Stomach (tissue), 9 donors: Measurements from ENCODE around the gene COQ10A. TPM values are rescaled to one million over a fixed set of nuclear protein-coding genes. Genes with fewer than 3 reads are reported as not detected.
A peak's percentile ranks its signal among the peaks of the same experiment; 100 is the strongest.

Experiments used
- DNase-seq, 2 donors: peaks; one replicate each; pipeline versions ENCODE4 v3.0.0 to v3.0.0-alpha.2; 2013 to 2019
- H3K27ac ChIP-seq, 5 donors: fragments of 200-600 bp in 4 of 5; sonication (generic) in 4 of 5; one replicate each; pipeline ENCODE4 v1.5.1; 2013 to 2019; ENCODE audit warnings: mild to moderate bottlenecking in 1 of 5, moderate library complexity in 1 of 5
- H3K27me3 ChIP-seq, 3 donors: fragments of 200-600 bp; sonication (generic); one replicate each; pipeline ENCODE4 v1.5.1; 2017 to 2019; ENCODE audit warnings: mixed run types in 1 of 3
- H3K36me3 ChIP-seq, 4 donors: fragments of 200-600 bp; sonication (generic); 1 replicate in 3 of 4; 2 replicates in 1 of 4; pipeline ENCODE4 v1.5.1; 2016 to 2019
- H3K4me1 ChIP-seq, 4 donors: fragments of 200-600 bp; sonication (generic); one replicate each; pipeline ENCODE4 v1.5.1; 2016 to 2019
- H3K4me3 ChIP-seq, 4 donors: fragments of 200-600 bp; sonication (generic) in 3 of 4; one replicate each; pipeline ENCODE4 v1.5.1; 2016 to 2019; ENCODE audit warnings: mild to moderate bottlenecking in 1 of 4
- H3K9me3 ChIP-seq, 4 donors: fragments of 200-600 bp; sonication (generic); one replicate each; pipeline ENCODE4 v1.5.1; 2016 to 2019
- EP300 ChIP-seq: sonication (generic); formaldehyde crosslinking; IDR thresholded peaks from one replicate; pipeline ENCODE4 v1.6.1; 2017; ENCODE audit warnings: antibody characterized with exemption
- POLR2A ChIP-seq, 4 donors: fragments of 450-650 bp; IDR thresholded peaks; one replicate each; pipeline ENCODE4 v1.6.1; 2016; ENCODE audit warnings: antibody characterized with exemption in 4 of 4, control low read depth in 2 of 4, mild to moderate bottlenecking in 1 of 4, moderate library complexity in 1 of 4
- POLR2AphosphoS5 ChIP-seq, 3 donors: sonication (generic); formaldehyde crosslinking; IDR thresholded peaks; one replicate each; pipeline ENCODE4 v1.6.1; 2016; ENCODE audit warnings: antibody characterized with exemption in 3 of 3
- WGBS, 5 donors: extraction: QIAGEN DNeasy Blood & Tissue Kit in 3 of 5; methylation state at CpG; one replicate each; pipeline versions ENCODE4 v1.1.5 to v1.1.7; 2013 to 2018; 5-methylcytosine and 5-hydroxymethylcytosine counted together
- intact Hi-C: fragments of 100-400 bp; cut with DNase I; formaldehyde crosslinking; loops from one replicate; pipeline ENCODE4 v1.15.1; 2023; ENCODE audit warnings: low total_unique reads
- polyA plus RNA-seq, 3 donors: library from polyadenylated mRNA; stranded (reverse); fragments of 200-250 nt; gene quantifications; one replicate each; pipeline ENCODE4 v1.2.3, GENCODE V29; 2013
- total RNA-seq, 5 donors: library from RNA; depleted of rRNA; stranded (reverse); fragments of >200 nt; gene quantifications; one replicate each; pipeline versions ENCODE4 v1.1.0 to v1.2.3, GENCODE V29; 2014 to 2016
- TF ChIP-seq, protein P1 (sequence below), 7 experiments: fragments of 450-650 bp in 4 of 7; fragments of 200-600 bp in 3 of 7; sonication (generic) in 3 of 7; IDR thresholded peaks; one replicate each; pipeline ENCODE4 v1.5.1; 2016 to 2019; ENCODE audit warnings: antibody characterized with exemption in 7 of 7, control low read depth in 2 of 7, mild to moderate bottlenecking in 1 of 7
- donor health status: healthy with polysubstance abuse.
- donor health status: Bipolar disorder and iron deficiency.
- donor health status: healthy.

Gene COQ10A
- total and polyA plus RNA-seq, 8 donors = 4.4 to 86.4 (median 9.0) TPM

DNA sequence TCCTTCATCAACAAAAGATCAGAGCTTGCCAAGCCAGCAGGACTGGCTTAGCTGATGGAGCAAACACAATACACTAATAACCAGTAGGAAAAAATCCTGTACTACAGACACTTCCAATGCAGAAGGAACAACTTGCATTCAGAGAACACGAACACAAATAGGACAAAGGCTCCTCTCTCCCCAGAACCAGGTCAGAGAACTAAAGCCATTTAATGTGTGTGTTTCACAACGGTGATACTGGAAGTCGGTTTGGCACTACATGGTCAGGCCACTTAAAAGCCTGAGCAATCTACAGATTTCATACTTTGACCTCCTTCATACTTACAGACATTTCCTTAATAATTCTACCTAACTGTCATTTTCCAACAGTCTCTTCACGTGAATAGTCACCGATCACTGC lies 27.1 kb downstream of the COQ10A start:
- H3K27ac ChIP-seq = no peak overlapping the region
- 60 to 83% (median 65%) methylated on average over 5 of the region's 5 CpGs for WGBS, 5 donors
- intact Hi-C loops = no loop called here
- H3K4me1 ChIP-seq = peaks cover 22 to 83% (median 54%) of the 10 kb centered on the region in 4 donors
- H3K27me3 ChIP-seq = no peaks in the 10 kb centered on the region
- H3K9me3 ChIP-seq = no peaks in the 10 kb centered on the region
- H3K4me3 ChIP-seq = no peak overlapping the region
- no peak for DNase-seq
- TF ChIP-seq POLR2AphosphoS5 (IDR thresholded peaks at IDR 0.05) (no peak), POLR2A (IDR thresholded peaks at IDR 0.05) (no peak), EP300 (no peak)
- TF ChIP-seq, protein P1, sequence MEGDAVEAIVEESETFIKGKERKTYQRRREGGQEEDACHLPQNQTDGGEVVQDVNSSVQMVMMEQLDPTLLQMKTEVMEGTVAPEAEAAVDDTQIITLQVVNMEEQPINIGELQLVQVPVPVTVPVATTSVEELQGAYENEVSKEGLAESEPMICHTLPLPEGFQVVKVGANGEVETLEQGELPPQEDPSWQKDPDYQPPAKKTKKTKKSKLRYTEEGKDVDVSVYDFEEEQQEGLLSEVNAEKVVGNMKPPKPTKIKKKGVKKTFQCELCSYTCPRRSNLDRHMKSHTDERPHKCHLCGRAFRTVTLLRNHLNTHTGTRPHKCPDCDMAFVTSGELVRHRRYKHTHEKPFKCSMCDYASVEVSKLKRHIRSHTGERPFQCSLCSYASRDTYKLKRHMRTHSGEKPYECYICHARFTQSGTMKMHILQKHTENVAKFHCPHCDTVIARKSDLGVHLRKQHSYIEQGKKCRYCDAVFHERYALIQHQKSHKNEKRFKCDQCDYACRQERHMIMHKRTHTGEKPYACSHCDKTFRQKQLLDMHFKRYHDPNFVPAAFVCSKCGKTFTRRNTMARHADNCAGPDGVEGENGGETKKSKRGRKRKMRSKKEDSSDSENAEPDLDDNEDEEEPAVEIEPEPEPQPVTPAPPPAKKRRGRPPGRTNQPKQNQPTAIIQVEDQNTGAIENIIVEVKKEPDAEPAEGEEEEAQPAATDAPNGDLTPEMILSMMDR (IDR thresholded peaks at IDR 0.05) = no peak
- H3K36me3 ChIP-seq = peaks cover 7 to 63% (median 48%) of the 10 kb centered on the region in 4 donors

GRCh38 chr12:56296295-56296694 lies 29.6 kb downstream of the COQ10A start:
- Histone ChIP-seq H3K36me3 (peaks cover 3 to 47% (median 29%) of the 10 kb centered on the region in 4 donors), H3K27me3 (no peaks in the 10 kb centered on the region), H3K4me1 (peaks cover 38 to 81% (median 61%) of the 10 kb centered on the region in 4 donors), H3K27ac (no peak overlapping the region), H3K4me3 (no peak overlapping the region), H3K9me3 (no peaks in the 10 kb centered on the region)
- intact Hi-C loops = no loop called here
- TF ChIP-seq EP300 = no peak
- TF ChIP-seq, protein P1 (IDR thresholded peaks at IDR 0.05) = no peak
- no peak for TF ChIP-seq POLR2A (IDR thresholded peaks at IDR 0.05)
- no peak for TF ChIP-seq POLR2AphosphoS5 (IDR thresholded peaks at IDR 0.05)
- WGBS, 5 donors = 59 to 82% (median 77%) methylated on average over 5 of the region's 5 CpGs
- DNase-seq = no peak

- DNase-seq = no peak
- Histone ChIP-seq H3K9me3 (no peaks in the 10 kb centered on the region), H3K4me1 (peaks cover 40 to 83% (median 60%) of the 10 kb centered on the region in 4 donors), H3K27ac (no peak overlapping the region), H3K36me3 (peaks cover 0 to 36% (median 23%) of the 10 kb centered on the region in 4 donors), H3K27me3 (no peaks in the 10 kb centered on the region), H3K4me3 (no peak overlapping the region)
- WGBS, 5 donors = 91 to 95% (median 92%) methylated on average over 8 of the region's 8 CpGs
- intact Hi-C loops = no loop called here
- TF ChIP-seq, protein P1 (IDR thresholded peaks at IDR 0.05) = no peak
- TF ChIP-seq POLR2AphosphoS5 (IDR thresholded peaks at IDR 0.05) (no peak), EP300 (no peak), POLR2A (IDR thresholded peaks at IDR 0.05) (no peak)
These were observed 30.7 kb downstream of the COQ10A start for GRCh38 chr12:56297400-56297799.

GRCh38 chr12:56298828-56299227 lies 32.1 kb downstream of the COQ10A start:
- intact Hi-C loops = no loop called here
- peak overlapping the region; percentile 83 to 91 (median 88) for H3K4me3 ChIP-seq
- peak overlapping the region in 4 of 5 donors; percentile 94 to 98 (median 97) for H3K27ac ChIP-seq
- H3K36me3 ChIP-seq = peaks cover 0 to 36% (median 24%) of the 10 kb centered on the region in 4 donors
- peaks cover 40 to 79% (median 57%) of the 10 kb centered on the region in 4 donors for H3K4me1 ChIP-seq
- no peaks in the 10 kb centered on the region for H3K27me3 ChIP-seq
- no peaks in the 10 kb centered on the region for H3K9me3 ChIP-seq
- 68 to 76% (median 74%) methylated on average over 5 of the region's 5 CpGs for WGBS, 5 donors
- no peak for DNase-seq
- TF ChIP-seq, protein P1 (IDR thresholded peaks at IDR 0.05) = no peak
- TF ChIP-seq POLR2AphosphoS5 (IDR thresholded peaks at IDR 0.05) (no peak), POLR2A (IDR thresholded peaks at IDR 0.05) (no peak), EP300 (no peak)
